ENCODE data around the gene NR2E3.

Gene NR2E3

GRCh38 chr15:71826196-71826595 is 15.8 kb downstream of the NR2E3 start:
- no peak overlapping the region for H3K4me2 ChIP-seq (ENCODE audit: low read length)
- no peaks in the 10 kb centered on the region for H3K27me3 ChIP-seq (ENCODE audit: control insufficient read depth, low read length)
- peaks cover 70% of the 10 kb centered on the region for H3K36me3 ChIP-seq (ENCODE audit: control insufficient read depth, low read length)
- H3K27ac ChIP-seq (ENCODE audit: low read depth, low read length) = no peak overlapping the region
- H3K9me3 ChIP-seq (ENCODE audit: control insufficient read depth, insufficient read depth, low read length) = no peaks in the 10 kb centered on the region
- H3K9me2 ChIP-seq (replicated peaks; ENCODE audit: control insufficient read depth, low read length) = no peaks in the 10 kb centered on the region
- H3F3A ChIP-seq (ENCODE audit: control insufficient read depth, insufficient read depth) = no peaks in the 10 kb centered on the region
- no peak overlapping the region for H3K4me3 ChIP-seq (ENCODE audit: low read length)
- no peaks in the 10 kb centered on the region for H3K4me1 ChIP-seq (ENCODE audit: control insufficient read depth, low read length)
- H3K79me2 ChIP-seq (ENCODE audit: control insufficient read depth, low read length) = no peaks in the 10 kb centered on the region
- H4K20me1 ChIP-seq (ENCODE audit: control insufficient read depth, insufficient read depth, low read depth, low read length) = no peaks in the 10 kb centered on the region
- TF ChIP-seq EZH2phosphoT487 (IDR thresholded peaks at IDR 0.05; ENCODE audit: borderline replicate concordance, low read length) = no peak
- TF ChIP-seq, protein P1, sequence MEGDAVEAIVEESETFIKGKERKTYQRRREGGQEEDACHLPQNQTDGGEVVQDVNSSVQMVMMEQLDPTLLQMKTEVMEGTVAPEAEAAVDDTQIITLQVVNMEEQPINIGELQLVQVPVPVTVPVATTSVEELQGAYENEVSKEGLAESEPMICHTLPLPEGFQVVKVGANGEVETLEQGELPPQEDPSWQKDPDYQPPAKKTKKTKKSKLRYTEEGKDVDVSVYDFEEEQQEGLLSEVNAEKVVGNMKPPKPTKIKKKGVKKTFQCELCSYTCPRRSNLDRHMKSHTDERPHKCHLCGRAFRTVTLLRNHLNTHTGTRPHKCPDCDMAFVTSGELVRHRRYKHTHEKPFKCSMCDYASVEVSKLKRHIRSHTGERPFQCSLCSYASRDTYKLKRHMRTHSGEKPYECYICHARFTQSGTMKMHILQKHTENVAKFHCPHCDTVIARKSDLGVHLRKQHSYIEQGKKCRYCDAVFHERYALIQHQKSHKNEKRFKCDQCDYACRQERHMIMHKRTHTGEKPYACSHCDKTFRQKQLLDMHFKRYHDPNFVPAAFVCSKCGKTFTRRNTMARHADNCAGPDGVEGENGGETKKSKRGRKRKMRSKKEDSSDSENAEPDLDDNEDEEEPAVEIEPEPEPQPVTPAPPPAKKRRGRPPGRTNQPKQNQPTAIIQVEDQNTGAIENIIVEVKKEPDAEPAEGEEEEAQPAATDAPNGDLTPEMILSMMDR (IDR thresholded peaks at IDR 0.05; ENCODE audit: low read depth, low read length, poor library complexity, severe bottlenecking) = no peak

- H3K4me1 ChIP-seq (ENCODE audit: control insufficient read depth, low read length) = no peaks in the 10 kb centered on the region
- H3K36me3 ChIP-seq (ENCODE audit: control insufficient read depth, low read length) = peaks cover 52% of the 10 kb centered on the region
- no peak for TF ChIP-seq EZH2phosphoT487 (IDR thresholded peaks at IDR 0.05; ENCODE audit: borderline replicate concordance, low read length)
- H3K27ac ChIP-seq (ENCODE audit: low read depth, low read length) = no peak overlapping the region
- no peaks in the 10 kb centered on the region for H4K20me1 ChIP-seq (ENCODE audit: control insufficient read depth, insufficient read depth, low read depth, low read length)
- no peak overlapping the region for H3K4me2 ChIP-seq (ENCODE audit: low read length)
- H3K79me2 ChIP-seq (ENCODE audit: control insufficient read depth, low read length) = no peaks in the 10 kb centered on the region
- H3K9me3 ChIP-seq (ENCODE audit: control insufficient read depth, insufficient read depth, low read length) = no peaks in the 10 kb centered on the region
- no peaks in the 10 kb centered on the region for H3K9me2 ChIP-seq (replicated peaks; ENCODE audit: control insufficient read depth, low read length)
- no peaks in the 10 kb centered on the region for H3K27me3 ChIP-seq (ENCODE audit: control insufficient read depth, low read length)
- no peak overlapping the region for H3K4me3 ChIP-seq (ENCODE audit: low read length)
- peaks cover 2% of the 10 kb centered on the region; the same call in 1 of the 2 replicates for H3F3A ChIP-seq (ENCODE audit: control insufficient read depth, insufficient read depth)
These were observed 20.6 kb downstream of the NR2E3 start for GRCh38 chr15:71830981-71831380.

- Histone ChIP-seq H3K27ac (ENCODE audit: low read depth, low read length) (no peak overlapping the region), H3K4me1 (ENCODE audit: control insufficient read depth, low read length) (no peaks in the 10 kb centered on the region), H3K4me3 (ENCODE audit: low read length) (no peak overlapping the region), H3K79me2 (ENCODE audit: control insufficient read depth, low read length) (no peaks in the 10 kb centered on the region), H3K9me2 (replicated peaks; ENCODE audit: control insufficient read depth, low read length) (no peaks in the 10 kb centered on the region), H3F3A (ENCODE audit: control insufficient read depth, insufficient read depth) (peaks cover 3% of the 10 kb centered on the region; the same call in 1 of the 2 replicates), H3K9me3 (ENCODE audit: control insufficient read depth, insufficient read depth, low read length) (no peaks in the 10 kb centered on the region), H3K27me3 (ENCODE audit: control insufficient read depth, low read length) (no peaks in the 10 kb centered on the region), H3K4me2 (ENCODE audit: low read length) (no peak overlapping the region), H3K36me3 (ENCODE audit: control insufficient read depth, low read length) (peaks cover 41% of the 10 kb centered on the region), H4K20me1 (ENCODE audit: control insufficient read depth, insufficient read depth, low read depth, low read length) (no peaks in the 10 kb centered on the region)
- TF ChIP-seq EZH2phosphoT487 (IDR thresholded peaks at IDR 0.05; ENCODE audit: borderline replicate concordance, low read length) = no peak
- TF ChIP-seq, protein P1 (IDR thresholded peaks at IDR 0.05; ENCODE audit: low read depth, low read length, poor library complexity, severe bottlenecking) = no peak
These were observed 31.2 kb downstream of the NR2E3 start for GRCh38 chr15:71841563-71841962.

DNA sequence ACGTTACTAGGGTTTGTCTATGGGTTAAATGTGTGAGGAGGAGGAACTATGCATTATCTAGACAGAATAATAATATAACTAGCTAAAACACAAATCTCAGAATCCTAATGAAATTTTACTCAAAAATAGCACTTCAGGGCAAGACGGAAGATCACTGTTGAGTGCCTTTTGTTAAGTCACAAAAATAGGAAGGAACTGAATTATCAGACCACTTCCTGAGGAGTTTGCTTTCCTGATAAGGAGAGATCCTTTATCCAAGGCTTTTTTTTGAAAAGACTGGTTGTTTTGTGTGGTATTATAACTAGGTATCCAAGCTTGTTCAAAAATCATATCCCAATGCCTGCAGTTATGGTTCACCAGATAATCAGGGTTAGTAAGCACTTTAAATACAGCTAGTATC is 34.6 kb downstream of the NR2E3 start:
- no peaks in the 10 kb centered on the region for H3K27me3 ChIP-seq (ENCODE audit: control insufficient read depth, low read length)
- TF ChIP-seq, protein P1 (IDR thresholded peaks at IDR 0.05; ENCODE audit: low read depth, low read length, poor library complexity, severe bottlenecking) = no peak
- no peak for TF ChIP-seq EZH2phosphoT487 (IDR thresholded peaks at IDR 0.05; ENCODE audit: borderline replicate concordance, low read length)
- no peak overlapping the region for H3K4me2 ChIP-seq (ENCODE audit: low read length)

More for the DNA sequence above, 34.6 kb downstream of the NR2E3 start:
- Histone ChIP-seq H3K79me2 (ENCODE audit: control insufficient read depth, low read length) (no peaks in the 10 kb centered on the region), H4K20me1 (ENCODE audit: control insufficient read depth, insufficient read depth, low read depth, low read length) (no peaks in the 10 kb centered on the region), H3F3A (ENCODE audit: control insufficient read depth, insufficient read depth) (no peaks in the 10 kb centered on the region), H3K9me3 (ENCODE audit: control insufficient read depth, insufficient read depth, low read length) (no peaks in the 10 kb centered on the region), H3K36me3 (ENCODE audit: control insufficient read depth, low read length) (peaks cover 69% of the 10 kb centered on the region), H3K27ac (ENCODE audit: low read depth, low read length) (no peak overlapping the region), H3K9me2 (replicated peaks; ENCODE audit: control insufficient read depth, low read length) (no peaks in the 10 kb centered on the region), H3K4me1 (ENCODE audit: control insufficient read depth, low read length) (no peaks in the 10 kb centered on the region), H3K4me3 (ENCODE audit: low read length) (no peak overlapping the region)

Data from DOHH2 (cell line).